ENCODE measurements around the gene SWT1.
"Not testable (repeated sequence)": the region's sequence is repeated elsewhere in the genome, so short reads cannot be mapped to it uniquely, and the experiment has no call there.

Gene SWT1

GRCh38 chr1:185249563-185249962 is 92.6 kb downstream of the SWT1 start:
- Histone ChIP-seq H3K27me3 (ENCODE audit: insufficient read depth, low read length) (no peaks in the 10 kb centered on the region), H3K27ac (ENCODE audit: low read depth, low read length, poor library complexity, severe bottlenecking) (no peak overlapping the region), H3K79me2 (ENCODE audit: insufficient read depth, low read length) (no peaks in the 10 kb centered on the region), H3K4me1 (ENCODE audit: insufficient read depth, low read length, severe bottlenecking) (no peaks in the 10 kb centered on the region), H2AFZ (ENCODE audit: low read length) (no peak overlapping the region), H3K9me2 (ENCODE audit: low read depth, low read length) (no peaks in the 10 kb centered on the region), H3K4me3 (ENCODE audit: low read depth, low read length, poor library complexity, severe bottlenecking) (no peak overlapping the region), H3K9me3 (ENCODE audit: low read length) (no peaks in the 10 kb centered on the region), H3F3A (ENCODE audit: insufficient read depth, low read length) (no peaks in the 10 kb centered on the region), H3K4me2 (ENCODE audit: low read length) (no peak overlapping the region), H4K20me1 (ENCODE audit: insufficient read depth, low read length) (no peaks in the 10 kb centered on the region), H3K36me3 (ENCODE audit: insufficient read depth, low read length) (no peaks in the 10 kb centered on the region), H3K9ac (ENCODE audit: low read length) (no peak overlapping the region)
- TF ChIP-seq EZH2 (IDR thresholded peaks at IDR 0.05; ENCODE audit: borderline replicate concordance, low read length) = no peak

GRCh38 chr1:185250063-185250462 is 93.1 kb downstream of the SWT1 start:
- H3K9me2 ChIP-seq (ENCODE audit: low read depth, low read length) = no peaks in the 10 kb centered on the region
- no peaks in the 10 kb centered on the region for H3F3A ChIP-seq (ENCODE audit: insufficient read depth, low read length)
- no peak overlapping the region for H3K27ac ChIP-seq (ENCODE audit: low read depth, low read length, poor library complexity, severe bottlenecking)
- no peaks in the 10 kb centered on the region for H3K79me2 ChIP-seq (ENCODE audit: insufficient read depth, low read length)
- no peaks in the 10 kb centered on the region for H3K4me1 ChIP-seq (ENCODE audit: insufficient read depth, low read length, severe bottlenecking)
- H3K4me3 ChIP-seq (ENCODE audit: low read depth, low read length, poor library complexity, severe bottlenecking) = no peak overlapping the region
- H3K9ac ChIP-seq (ENCODE audit: low read length) = no peak overlapping the region
- no peaks in the 10 kb centered on the region for H3K36me3 ChIP-seq (ENCODE audit: insufficient read depth, low read length)
- H3K27me3 ChIP-seq (ENCODE audit: insufficient read depth, low read length) = no peaks in the 10 kb centered on the region
- no peaks in the 10 kb centered on the region for H4K20me1 ChIP-seq (ENCODE audit: insufficient read depth, low read length)
- TF ChIP-seq, protein P1, sequence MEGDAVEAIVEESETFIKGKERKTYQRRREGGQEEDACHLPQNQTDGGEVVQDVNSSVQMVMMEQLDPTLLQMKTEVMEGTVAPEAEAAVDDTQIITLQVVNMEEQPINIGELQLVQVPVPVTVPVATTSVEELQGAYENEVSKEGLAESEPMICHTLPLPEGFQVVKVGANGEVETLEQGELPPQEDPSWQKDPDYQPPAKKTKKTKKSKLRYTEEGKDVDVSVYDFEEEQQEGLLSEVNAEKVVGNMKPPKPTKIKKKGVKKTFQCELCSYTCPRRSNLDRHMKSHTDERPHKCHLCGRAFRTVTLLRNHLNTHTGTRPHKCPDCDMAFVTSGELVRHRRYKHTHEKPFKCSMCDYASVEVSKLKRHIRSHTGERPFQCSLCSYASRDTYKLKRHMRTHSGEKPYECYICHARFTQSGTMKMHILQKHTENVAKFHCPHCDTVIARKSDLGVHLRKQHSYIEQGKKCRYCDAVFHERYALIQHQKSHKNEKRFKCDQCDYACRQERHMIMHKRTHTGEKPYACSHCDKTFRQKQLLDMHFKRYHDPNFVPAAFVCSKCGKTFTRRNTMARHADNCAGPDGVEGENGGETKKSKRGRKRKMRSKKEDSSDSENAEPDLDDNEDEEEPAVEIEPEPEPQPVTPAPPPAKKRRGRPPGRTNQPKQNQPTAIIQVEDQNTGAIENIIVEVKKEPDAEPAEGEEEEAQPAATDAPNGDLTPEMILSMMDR (IDR thresholded peaks at IDR 0.05; ENCODE audit: low read length) = no peak
- no peak for TF ChIP-seq EZH2 (IDR thresholded peaks at IDR 0.05; ENCODE audit: borderline replicate concordance, low read length)
- H3K9me3 ChIP-seq (ENCODE audit: low read length) = no peaks in the 10 kb centered on the region
- no peak overlapping the region for H2AFZ ChIP-seq (ENCODE audit: low read length)
- no peak overlapping the region for H3K4me2 ChIP-seq (ENCODE audit: low read length)

DNA sequence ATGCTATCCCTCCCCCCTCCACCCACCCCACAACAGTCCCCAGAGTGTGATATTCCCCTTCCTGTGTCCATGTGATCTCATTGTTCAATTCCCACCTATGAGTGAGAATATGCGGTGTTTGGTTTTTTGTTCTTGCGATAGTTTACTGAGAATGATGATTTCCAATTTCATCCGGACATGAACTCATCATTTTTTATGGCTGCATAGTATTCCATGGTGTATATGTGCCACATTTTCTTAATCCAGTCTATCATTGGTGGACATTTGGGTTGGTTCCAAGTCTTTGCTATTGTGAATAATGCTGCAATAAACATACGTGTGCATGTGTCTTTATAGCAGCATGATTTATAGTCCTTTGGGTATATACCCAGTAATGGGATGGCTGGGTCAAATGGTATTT is 95.0 kb downstream of the SWT1 start:
- H3K9me3 ChIP-seq (ENCODE audit: low read length); H3F3A ChIP-seq (ENCODE audit: insufficient read depth, low read length); H3K27ac ChIP-seq (ENCODE audit: low read depth, low read length, poor library complexity, severe bottlenecking); H3K9me2 ChIP-seq (ENCODE audit: low read depth, low read length); H3K4me2 ChIP-seq (ENCODE audit: low read length); H4K20me1 ChIP-seq (ENCODE audit: insufficient read depth, low read length); H3K4me1 ChIP-seq (ENCODE audit: insufficient read depth, low read length, severe bottlenecking); H3K9ac ChIP-seq (ENCODE audit: low read length); H3K36me3 ChIP-seq (ENCODE audit: insufficient read depth, low read length); H3K4me3 ChIP-seq (ENCODE audit: low read depth, low read length, poor library complexity, severe bottlenecking); H2AFZ ChIP-seq (ENCODE audit: low read length); H3K79me2 ChIP-seq (ENCODE audit: insufficient read depth, low read length); H3K27me3 ChIP-seq (ENCODE audit: insufficient read depth, low read length): not testable (repeated sequence)

DNA sequence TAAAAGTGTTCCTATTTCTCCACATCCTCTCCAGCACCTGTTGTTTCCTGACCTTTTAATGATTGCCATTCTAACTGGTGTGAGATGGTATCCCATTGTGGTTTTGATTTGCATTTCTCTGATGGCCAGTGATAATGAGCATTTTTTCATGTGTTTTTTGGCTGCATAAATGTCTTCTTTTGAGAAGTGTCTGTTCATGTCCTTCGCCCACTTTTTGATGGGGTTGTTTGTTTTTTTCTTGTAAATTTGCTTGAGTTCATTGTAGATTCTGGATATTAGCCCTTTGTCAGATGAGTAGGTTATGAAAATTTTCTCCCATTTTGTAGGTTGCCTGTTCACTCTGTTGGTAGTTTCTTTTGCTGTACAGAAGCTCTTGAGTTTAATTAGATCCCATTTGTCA is 95.4 kb downstream of the SWT1 start:
- not testable (repeated sequence) for H3K79me2 ChIP-seq (ENCODE audit: insufficient read depth, low read length); H3K9me2 ChIP-seq (ENCODE audit: low read depth, low read length); H3K27ac ChIP-seq (ENCODE audit: low read depth, low read length, poor library complexity, severe bottlenecking); H3K9me3 ChIP-seq (ENCODE audit: low read length); H2AFZ ChIP-seq (ENCODE audit: low read length); H3K4me1 ChIP-seq (ENCODE audit: insufficient read depth, low read length, severe bottlenecking); H4K20me1 ChIP-seq (ENCODE audit: insufficient read depth, low read length); H3K27me3 ChIP-seq (ENCODE audit: insufficient read depth, low read length); H3K36me3 ChIP-seq (ENCODE audit: insufficient read depth, low read length); H3K9ac ChIP-seq (ENCODE audit: low read length); H3F3A ChIP-seq (ENCODE audit: insufficient read depth, low read length); H3K4me3 ChIP-seq (ENCODE audit: low read depth, low read length, poor library complexity, severe bottlenecking); H3K4me2 ChIP-seq (ENCODE audit: low read length)

DNA sequence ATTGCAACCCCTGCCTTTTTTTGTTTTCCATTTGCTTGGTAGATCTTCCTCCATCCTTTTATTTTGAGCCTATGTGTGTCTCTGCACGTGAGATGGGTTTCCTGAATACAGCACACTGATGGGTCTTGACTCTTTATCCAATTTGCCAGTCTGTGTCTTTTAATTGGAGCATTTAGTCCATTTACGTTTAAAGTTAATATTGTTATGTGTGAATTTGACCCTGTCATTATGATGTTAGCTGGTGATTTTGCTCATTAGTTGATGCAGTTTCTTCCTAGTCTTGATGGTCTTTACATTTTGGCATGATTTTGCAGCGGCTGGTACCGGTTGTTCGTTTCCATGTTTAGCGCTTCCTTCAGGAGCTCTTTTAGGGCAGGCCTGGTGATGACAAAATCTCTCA is 98.6 kb downstream of the SWT1 start:
- not testable (repeated sequence) for H3K4me2 ChIP-seq (ENCODE audit: low read length); H3K27ac ChIP-seq (ENCODE audit: low read depth, low read length, poor library complexity, severe bottlenecking); H4K20me1 ChIP-seq (ENCODE audit: insufficient read depth, low read length); H3K9me2 ChIP-seq (ENCODE audit: low read depth, low read length); H3K36me3 ChIP-seq (ENCODE audit: insufficient read depth, low read length); H3K27me3 ChIP-seq (ENCODE audit: insufficient read depth, low read length); H3K4me3 ChIP-seq (ENCODE audit: low read depth, low read length, poor library complexity, severe bottlenecking); H3K79me2 ChIP-seq (ENCODE audit: insufficient read depth, low read length); H3F3A ChIP-seq (ENCODE audit: insufficient read depth, low read length); H2AFZ ChIP-seq (ENCODE audit: low read length); H3K9ac ChIP-seq (ENCODE audit: low read length); H3K9me3 ChIP-seq (ENCODE audit: low read length); H3K4me1 ChIP-seq (ENCODE audit: insufficient read depth, low read length, severe bottlenecking)

GRCh38 chr1:185257116-185257949 is 100.4 kb downstream of the SWT1 start:
- not testable (repeated sequence) for H3K9me3 ChIP-seq (ENCODE audit: low read length); H3K79me2 ChIP-seq (ENCODE audit: insufficient read depth, low read length); H3F3A ChIP-seq (ENCODE audit: insufficient read depth, low read length); H3K27ac ChIP-seq (ENCODE audit: low read depth, low read length, poor library complexity, severe bottlenecking); H2AFZ ChIP-seq (ENCODE audit: low read length); H3K4me2 ChIP-seq (ENCODE audit: low read length); H3K9ac ChIP-seq (ENCODE audit: low read length); H3K4me1 ChIP-seq (ENCODE audit: insufficient read depth, low read length, severe bottlenecking); H3K4me3 ChIP-seq (ENCODE audit: low read depth, low read length, poor library complexity, severe bottlenecking); H3K9me2 ChIP-seq (ENCODE audit: low read depth, low read length); H3K36me3 ChIP-seq (ENCODE audit: insufficient read depth, low read length); H4K20me1 ChIP-seq (ENCODE audit: insufficient read depth, low read length); H3K27me3 ChIP-seq (ENCODE audit: insufficient read depth, low read length)
